Raji (cell line): ENCODE measurements around the gene PLS3.

Experiments used
- POLR2A ChIP-seq: IDR thresholded peaks from 2 replicates; pipeline ENCODE4 v1.6.1; 2011; ENCODE audit warnings: low read depth, low read length, control low read depth; ENCODE audit not compliant: insufficient read depth

The PLS3 gene

DNA sequence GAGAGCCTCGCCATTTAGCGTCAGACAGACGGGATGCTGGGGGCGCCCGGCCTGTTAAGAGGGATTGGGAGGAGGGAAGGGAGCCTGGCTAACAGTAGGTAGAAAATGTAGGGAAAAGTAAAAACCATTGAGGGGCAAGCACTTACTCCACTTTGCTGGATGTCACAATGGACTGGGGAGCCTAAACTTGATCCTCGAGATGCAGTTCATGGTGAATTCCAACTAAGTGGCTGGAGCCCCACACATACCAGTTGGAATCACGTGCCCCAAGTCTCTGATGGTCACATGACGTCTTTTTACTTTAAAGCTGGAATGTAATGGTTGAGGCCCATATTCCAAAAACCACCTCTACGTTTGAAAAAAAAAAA lies 1.5 kb downstream of the PLS3 start:
- TF ChIP-seq POLR2A = no peak

- TF ChIP-seq POLR2A = no peak
These were observed 2.7 kb downstream of the PLS3 start for GRCh38 chrX:115563633-115564162.

- TF ChIP-seq POLR2A = no peak
These were observed 3.3 kb downstream of the PLS3 start for GRCh38 chrX:115564243-115564642.

DNA sequence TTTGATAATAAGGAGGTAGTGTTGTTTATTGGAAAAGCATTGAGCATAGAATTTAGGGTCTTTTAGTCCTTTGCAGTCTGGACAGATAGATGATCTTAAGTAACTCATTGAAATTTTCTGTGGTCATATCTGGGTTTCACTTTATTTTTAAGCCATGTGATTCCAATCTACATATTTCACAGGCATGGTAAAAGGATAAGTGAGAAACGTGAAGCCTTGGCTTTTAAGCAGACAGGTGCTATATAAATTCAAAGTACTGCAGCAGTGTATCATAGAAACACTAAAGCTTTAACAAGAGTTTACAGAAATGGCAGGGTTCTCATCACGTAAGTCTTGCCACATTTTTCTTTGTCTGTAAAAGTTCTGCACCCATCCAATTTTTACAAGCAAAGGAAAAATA lies 4.9 kb downstream of the PLS3 start:
- no peak for TF ChIP-seq POLR2A

- no peak for TF ChIP-seq POLR2A
These were observed 10.7 kb downstream of the PLS3 start for GRCh38 chrX:115571712-115572111.

- no peak for TF ChIP-seq POLR2A
These were observed 12.2 kb downstream of the PLS3 start for GRCh38 chrX:115573185-115573584.

DNA sequence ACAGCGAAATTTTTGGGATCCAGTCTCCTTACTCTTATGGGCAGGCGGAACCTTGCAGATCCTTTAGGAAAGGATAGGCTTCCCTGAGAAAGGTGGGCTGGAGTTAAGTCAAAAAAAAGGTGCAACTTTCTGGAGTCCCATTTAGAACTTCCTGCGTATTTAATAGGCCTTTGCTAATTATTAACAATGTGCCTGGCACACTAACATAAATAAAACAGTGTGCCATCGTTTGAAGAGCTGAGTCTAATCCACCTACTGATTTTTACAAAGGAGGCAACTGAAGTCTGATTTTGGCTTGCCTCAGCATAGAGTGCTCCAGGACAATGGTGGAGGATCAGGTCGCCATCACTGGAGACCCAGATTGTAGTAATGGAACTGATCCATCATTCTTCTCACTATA lies 15.7 kb downstream of the PLS3 start:
- no peak for TF ChIP-seq POLR2A

GRCh38 chrX:115579327-115579726 lies 18.4 kb downstream of the PLS3 start:
- TF ChIP-seq POLR2A = no peak

DNA sequence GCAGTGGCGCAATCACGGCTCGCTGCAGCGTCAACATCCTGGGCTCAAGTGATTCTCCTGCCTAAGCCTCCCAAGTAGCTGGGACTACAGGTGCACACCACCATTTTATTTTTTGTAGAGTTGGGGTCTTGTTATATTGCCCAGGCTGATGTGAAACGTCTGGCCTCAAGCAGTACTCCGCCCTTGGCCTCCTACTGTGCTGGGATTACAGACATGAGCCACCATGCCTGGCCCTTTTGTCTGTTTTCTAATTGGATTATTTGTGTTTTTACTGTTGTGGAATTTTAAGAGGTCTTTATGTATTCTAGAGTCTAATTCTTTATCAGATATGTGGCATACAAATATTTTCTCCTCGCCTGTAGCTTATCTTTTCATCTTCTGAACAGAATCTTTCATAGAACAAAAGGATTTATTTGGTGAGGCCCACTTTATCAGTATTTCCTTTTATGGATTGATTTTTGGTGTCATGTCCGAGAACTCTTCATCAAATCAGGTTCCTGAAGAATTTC lies 18.9 kb downstream of the PLS3 start:
- no peak for TF ChIP-seq POLR2A

DNA sequence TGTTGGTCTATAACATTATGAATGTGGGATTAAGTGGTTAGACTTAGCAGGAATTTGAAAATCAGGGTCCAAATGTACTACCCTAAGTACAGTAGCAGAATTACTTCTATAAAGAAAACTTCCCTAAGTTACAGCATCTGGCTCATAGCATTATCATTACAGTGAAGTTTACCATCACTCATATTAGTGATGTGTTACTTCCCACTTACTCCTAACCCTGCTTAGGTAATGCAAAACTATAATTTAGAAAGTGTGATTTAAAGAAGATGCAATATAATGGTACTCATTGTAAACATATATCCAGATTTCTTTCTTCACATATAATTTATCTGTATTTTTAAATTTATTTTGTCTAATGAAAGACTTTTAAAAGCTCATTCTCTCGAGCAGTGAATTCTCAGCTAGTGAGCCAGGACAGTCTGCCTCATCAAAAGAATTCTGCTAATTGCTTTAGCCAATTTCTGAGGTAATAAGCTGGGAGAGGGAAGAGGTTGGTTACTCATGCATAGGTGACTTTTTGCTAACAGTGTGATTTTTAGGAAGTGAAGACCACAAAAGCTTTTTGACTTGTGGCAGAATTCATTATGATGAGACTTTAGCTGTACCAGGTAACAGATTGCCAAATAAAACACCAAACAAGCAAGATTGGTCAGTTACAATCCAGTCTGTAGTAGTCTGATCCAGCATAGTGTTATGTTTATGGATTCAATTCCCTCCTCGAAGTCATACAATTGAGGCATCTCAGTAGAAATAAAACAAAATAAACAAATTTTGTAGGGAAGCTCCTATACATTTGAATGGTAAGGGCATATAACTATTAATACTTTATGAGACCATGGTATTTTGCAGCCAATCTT lies 21.0 kb downstream of the PLS3 start:
- no peak for TF ChIP-seq POLR2A

- no peak for TF ChIP-seq POLR2A
These were observed 21.9 kb downstream of the PLS3 start for GRCh38 chrX:115582616-115583495.

DNA sequence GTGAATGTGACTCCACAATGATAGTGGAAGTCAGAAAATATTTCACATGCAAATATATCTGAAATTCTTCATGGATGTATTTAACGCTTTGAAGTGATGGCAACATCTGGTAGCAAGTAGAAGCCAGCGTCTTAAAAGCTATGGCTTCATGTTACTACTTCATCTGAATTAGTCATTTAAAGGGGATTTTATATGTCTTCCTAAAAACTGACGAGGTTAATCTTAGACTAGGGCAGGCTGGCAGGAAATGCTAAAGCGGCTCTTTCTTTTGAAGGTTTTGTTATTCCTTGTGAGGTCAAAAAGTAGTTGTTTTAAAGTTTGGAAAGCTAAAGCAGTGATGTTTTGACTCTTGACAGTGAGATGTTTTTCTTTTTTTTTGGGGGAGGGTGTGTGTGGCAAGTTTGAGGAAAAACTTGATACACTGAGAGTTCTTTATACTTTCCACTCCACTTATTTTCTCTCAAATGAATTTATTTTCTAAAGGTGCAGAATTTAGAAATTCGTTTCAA lies 22.6 kb downstream of the PLS3 start:
- no peak for TF ChIP-seq POLR2A

DNA sequence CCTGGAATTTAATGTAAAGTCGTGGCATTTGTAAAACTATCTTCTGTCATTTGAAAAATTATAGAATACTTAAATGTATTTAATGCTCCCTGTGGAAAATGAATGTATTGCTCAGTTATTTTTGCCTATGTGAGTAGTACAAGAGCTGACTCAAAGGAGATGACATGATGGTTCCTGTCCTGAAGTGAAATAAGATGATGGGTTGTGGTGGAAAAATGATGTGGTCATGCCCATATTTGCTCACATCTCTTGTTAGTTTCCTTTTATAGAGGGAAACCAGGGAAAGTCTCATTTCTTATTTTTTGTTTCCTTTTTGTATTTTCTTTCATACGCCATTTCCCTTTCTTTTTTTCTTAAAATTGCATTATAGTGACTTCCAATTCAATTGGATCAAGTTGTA lies 23.7 kb downstream of the PLS3 start:
- no peak for TF ChIP-seq POLR2A

DNA sequence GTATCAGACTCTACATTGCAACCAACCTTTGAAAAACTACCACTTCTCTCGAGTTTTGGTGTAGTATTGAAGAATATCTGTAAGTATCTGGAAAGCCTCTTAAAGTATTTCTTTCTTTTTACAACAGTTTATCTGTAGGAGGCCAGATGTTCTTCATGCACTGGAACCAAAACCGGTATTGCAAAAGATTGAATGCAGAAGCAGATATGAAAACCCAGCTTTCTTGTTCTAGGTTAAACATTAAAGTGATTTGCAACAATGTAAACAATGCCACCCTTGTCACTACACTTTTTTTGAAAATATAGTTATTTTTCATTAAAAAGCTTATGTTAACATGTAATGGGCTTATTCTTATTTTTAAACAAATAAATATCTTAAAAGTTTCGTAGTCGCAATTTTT lies 27.2 kb downstream of the PLS3 start:
- no peak for TF ChIP-seq POLR2A

DNA sequence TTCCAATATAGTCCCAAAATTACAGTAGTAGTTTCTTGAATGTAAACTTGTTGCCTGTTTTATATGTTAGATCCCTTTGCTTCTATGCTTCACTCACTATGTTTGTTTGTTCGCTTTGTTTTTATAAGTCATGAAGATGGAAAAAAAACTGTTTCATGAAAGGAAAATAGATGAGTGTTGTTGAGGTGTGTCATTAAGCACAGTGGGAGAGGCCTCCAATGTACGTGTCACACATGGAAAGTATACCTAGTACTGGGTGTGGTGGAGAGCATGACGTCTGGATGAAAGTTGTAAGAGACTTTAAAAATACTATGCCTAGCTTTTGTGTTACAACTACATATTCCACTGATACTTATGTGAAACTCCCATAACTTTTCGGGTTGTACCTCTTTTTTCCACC lies 28.4 kb downstream of the PLS3 start:
- TF ChIP-seq POLR2A = no peak
